GM19035 (cell line): ENCODE results near the gene CDC37L1.
A peak's percentile ranks its signal among the peaks of the same experiment; 100 is the strongest.

Source experiments
- ATAC-seq: cut with Tn5 transposase; IDR thresholded peaks from one replicate; pipeline ENCODE4 v1.9.1; 2021; ENCODE audit not compliant: unreplicated experiment

Gene CDC37L1

GRCh38 chr9:4709380-4709779, 30.0 kb downstream of the CDC37L1 start:
- ATAC-seq = no peak

GRCh38 chr9:4713849-4714248, 34.5 kb downstream of the CDC37L1 start:
- no peak for ATAC-seq

- no peak for ATAC-seq
Measured at GRCh38 chr9:4714266-4715016, 35.1 kb downstream of the CDC37L1 start.

- ATAC-seq = no peak
Measured at GRCh38 chr9:4716163-4716562, 36.8 kb downstream of the CDC37L1 start.

GRCh38 chr9:4717815-4718214, 38.4 kb downstream of the CDC37L1 start:
- ATAC-seq = no peak

- no peak for ATAC-seq
Measured at GRCh38 chr9:4718911-4719310, 39.5 kb downstream of the CDC37L1 start.

GRCh38 chr9:4721736-4722135, 42.4 kb downstream of the CDC37L1 start:
- no peak for ATAC-seq

- ATAC-seq = no peak
Measured at GRCh38 chr9:4725706-4726442, 46.5 kb downstream of the CDC37L1 start.

GRCh38 chr9:4727593-4727992, 48.2 kb downstream of the CDC37L1 start:
- no peak for ATAC-seq

GRCh38 chr9:4732890-4733289, 53.5 kb downstream of the CDC37L1 start:
- no peak for ATAC-seq

GRCh38 chr9:4734150-4734549, 54.8 kb downstream of the CDC37L1 start:
- no peak for ATAC-seq

GRCh38 chr9:4738866-4739586, 59.7 kb downstream of the CDC37L1 start:
- ATAC-seq = no peak

GRCh38 chr9:4739587-4740387, 60.4 kb downstream of the CDC37L1 start:
- ATAC-seq = no peak

GRCh38 chr9:4740388-4740637, 60.9 kb downstream of the CDC37L1 start:
- no peak for ATAC-seq

- ATAC-seq = peak; percentile 85
Measured at GRCh38 chr9:4740638-4741364, 61.4 kb downstream of the CDC37L1 start, which contains the start of gene AK3. Gene AK3, minus strand, starts transcription at chr9:4741202. Its CDS starts 115 bp downstream, at chr9:4741087.

- no peak for ATAC-seq
Measured at GRCh38 chr9:4741365-4742089, 62.2 kb downstream of the CDC37L1 start.

- ATAC-seq = no peak
Measured at GRCh38 chr9:4742246-4742645, 62.9 kb downstream of the CDC37L1 start.

GRCh38 chr9:4743131-4743875, 63.9 kb downstream of the CDC37L1 start:
- no peak for ATAC-seq
